GM12878 (cell line): ENCODE data around the gene FKBP15. TPM values are rescaled to one million over a fixed set of nuclear protein-coding genes. Genes with fewer than 3 reads are reported as not detected.

ENCODE experiments used
- ATAC-seq: fragments of 200-7000 bp; cut with Tn5 transposase; 3 replicates; pipeline ENCODE4 v1.9.1; 2020; ENCODE audit warnings: mild to moderate bottlenecking, moderate library complexity
- BruUV-seq: library from RNA; stranded (reverse); fragments of 400-500 nt; replicated peaks from 2 replicates; lab custom pipeline; 2021; lab: Mats Ljungman, UMichigan
- CTCF ChIA-PET: fragments of 300-600 bp; sonication (Branson Sonifier 250); formaldehyde crosslinking; extraction: SDS; loops from one replicate; lab custom pipeline; 2021; ENCODE audit warnings: inconsistent platforms; lab: Yijun Ruan, JAX
- POLR2A ChIA-PET: fragments of 350-600 bp; formaldehyde crosslinking; extraction: SDS; loops from one replicate; lab custom pipeline; 2021; ENCODE audit warnings: inconsistent platforms; lab: Charles Lee
- RAD21 ChIA-PET: fragments of 300-600 bp; sonication (Branson Sonifier 250); formaldehyde crosslinking; loops from one replicate; lab custom pipeline; 2023; ENCODE audit warnings: antibody characterized with exemption; ENCODE audit not compliant: unreplicated experiment; lab: Charles Lee
- SMC1A ChIA-PET: fragments of 300-600 bp; sonication (Branson Sonifier 250); formaldehyde crosslinking; loops from one replicate; lab custom pipeline; 2023; ENCODE audit not compliant: unreplicated experiment, uncharacterized antibody; lab: Charles Lee
- DNase-seq: peaks from one replicate; pipeline ENCODE4 v3.0.0-alpha.2; 2011; ENCODE audit warnings: low read depth, low spot score
- FAIRE-seq: peaks from 3 replicates; lab custom pipeline; 2011; peaks lifted over from hg19 to GRCh38; lab: Jason Lieb, UNC
- H2AFZ ChIP-seq: 2 replicates; pipeline ENCODE4 v1.6.0; 2011; ENCODE audit warnings: low read depth, low read length, control low read depth; ENCODE audit not compliant: control insufficient read depth
- H3K27ac ChIP-seq: 2 replicates; pipeline ENCODE4 v1.5.1; 2011; ENCODE audit warnings: control low read depth; ENCODE audit not compliant: control insufficient read depth, insufficient read depth
- H3K27me3 ChIP-seq, 2 experiments: replicated peaks in 1 of 2; 2 replicates each; pipeline versions ENCODE4 v1.6.0 to v1.6.1; 2011; ENCODE audit warnings: low read length in 1 of 2; ENCODE audit not compliant: control insufficient read depth in 2 of 2, insufficient read depth in 2 of 2
- H3K36me3 ChIP-seq, 2 experiments: 2 replicates each; pipeline ENCODE4 v1.5.1; 2011; ENCODE audit warnings: low read length in 1 of 2; ENCODE audit not compliant: control insufficient read depth in 2 of 2, insufficient read depth in 2 of 2
- H3K4me1 ChIP-seq: 2 replicates; pipeline ENCODE4 v1.6.1; 2011; ENCODE audit warnings: mild to moderate bottlenecking, low read length, moderate library complexity, mixed read lengths; ENCODE audit not compliant: control insufficient read depth, insufficient read depth
- H3K4me2 ChIP-seq: 2 replicates; pipeline ENCODE4 v1.6.0; 2011; ENCODE audit warnings: control low read depth; ENCODE audit not compliant: control insufficient read depth, insufficient read depth
- H3K4me3 ChIP-seq: fragments of 200-600 bp; sonication (generic); 2 replicates; pipeline ENCODE4 v1.5.1; 2016
- H3K79me2 ChIP-seq: 2 replicates; pipeline ENCODE4 v1.6.0; 2011; ENCODE audit warnings: low read length; ENCODE audit not compliant: control insufficient read depth, insufficient read depth
- H3K9ac ChIP-seq: 2 replicates; pipeline ENCODE4 v1.8.0; 2011; ENCODE audit warnings: low read length, control low read depth, mixed read lengths; ENCODE audit not compliant: control insufficient read depth, insufficient read depth
- H3K9me3 ChIP-seq: replicated peaks from 3 replicates; pipeline ENCODE4 v1.5.1; 2011; ENCODE audit warnings: mild to moderate bottlenecking, low read length; ENCODE audit not compliant: control insufficient read depth, insufficient read depth
- H4K20me1 ChIP-seq: 2 replicates; pipeline ENCODE4 v1.6.0; 2011; ENCODE audit not compliant: control insufficient read depth, insufficient read depth
- CHD1 ChIP-seq: IDR thresholded peaks from 2 replicates; pipeline ENCODE4 v1.6.1; 2012; ENCODE audit warnings: low read depth, low read length, improper control_type of control experiment
- CHD2 ChIP-seq: IDR thresholded peaks from 2 replicates; pipeline ENCODE4 v1.6.1; 2011; ENCODE audit warnings: low read depth, low read length, improper control_type of control experiment, borderline replicate concordance
- EZH2 ChIP-seq: IDR thresholded peaks from 2 replicates; pipeline ENCODE4 v1.6.1; 2012; ENCODE audit warnings: low read depth, mild to moderate bottlenecking, control low read depth, inconsistent platforms, low read length, borderline replicate concordance; ENCODE audit not compliant: control insufficient read depth
- NFIC ChIP-seq: IDR thresholded peaks from 2 replicates; pipeline ENCODE4 v1.6.1; 2012; ENCODE audit warnings: low read depth, mild to moderate bottlenecking, inconsistent platforms, low read length, moderate library complexity
- NR2C2 ChIP-seq: IDR thresholded peaks from 2 replicates; pipeline ENCODE4 v1.6.1; 2011; ENCODE audit warnings: borderline replicate concordance, low read depth; ENCODE audit not compliant: control insufficient read depth, insufficient read length
- POU2F2 ChIP-seq: IDR thresholded peaks from 3 replicates; pipeline ENCODE4 v1.6.1; 2011; ENCODE audit warnings: low read depth, mild to moderate bottlenecking, low read length, borderline replicate concordance
- RUNX3 ChIP-seq: IDR thresholded peaks from 2 replicates; pipeline ENCODE4 v1.6.1; 2012; ENCODE audit warnings: low read length, inconsistent platforms
- SIN3A ChIP-seq: IDR thresholded peaks from 2 replicates; pipeline ENCODE4 v1.6.1; 2012; ENCODE audit warnings: low read depth, low read length, improper control_type of control experiment
- SUPT20H ChIP-seq: IDR thresholded peaks from 2 replicates; pipeline ENCODE4 v1.6.1; 2011; ENCODE audit warnings: low read depth, mild to moderate bottlenecking, low read length, moderate library complexity, borderline replicate concordance; ENCODE audit not compliant: control insufficient read depth
- TCF3 ChIP-seq: IDR thresholded peaks from 2 replicates; pipeline ENCODE4 v1.6.1; 2012; ENCODE audit warnings: low read depth, mild to moderate bottlenecking, low read length, borderline replicate concordance; ENCODE audit not compliant: insufficient read depth
- WRNIP1 ChIP-seq: IDR thresholded peaks from 2 replicates; pipeline ENCODE4 v1.6.1; 2011; ENCODE audit warnings: low read depth, low read length, improper control_type of control experiment, borderline replicate concordance
- ZNF207 ChIP-seq: fragments of 450-650 bp; IDR thresholded peaks from 2 replicates; pipeline ENCODE4 v1.6.1; 2014; ENCODE audit warnings: antibody characterized with exemption, mild to moderate bottlenecking, borderline replicate concordance
- ZNF384 ChIP-seq: IDR thresholded peaks from 2 replicates; pipeline ENCODE4 v1.6.1; 2012; ENCODE audit warnings: low read depth, mild to moderate bottlenecking, low read length, improper control_type of control experiment, borderline replicate concordance
- WGBS: methylation state at CpG from one replicate; pipeline ENCODE4 v1.1.6; 2016; ENCODE audit warnings: low lambda C conversion rate; ENCODE audit not compliant: insufficient replicate concordance, insufficient coverage; ENCODE audit errors: missing lambda C conversion rate; 5-methylcytosine and 5-hydroxymethylcytosine counted together
- in situ Hi-C: fragments of 300-500 bp; cut with MboI; formaldehyde crosslinking; loops from 9 replicates; pipeline ENCODE4 v1.14.3; 2018; ENCODE audit warnings: mixed read lengths
- intact Hi-C: fragments of 100-400 bp; cut with micrococcal nuclease; formaldehyde crosslinking; loops from one replicate; pipeline ENCODE4 v1.14.2; 2022; ENCODE audit not compliant: unreplicated experiment
- polyA plus RNA-seq, 11 experiments: library from polyadenylated mRNA; depleted of rRNA in 4 of 11; unstranded in 6 of 11; stranded (reverse) in 5 of 11; fragments of >200 nt; fragmentation: Nextera tagmentation in 4 of 11; fragmentation: Illumina TruSeq in 1 of 11; extraction: Ambion mirVana in 4 of 11; extraction: Trizol in 1 of 11; gene quantifications; 1 replicate in 1 of 11; 2 replicates in 10 of 11; pipeline versions ENCODE4 v1.2.1 to v1.2.3, GENCODE V29; 2011 to 2016; ENCODE audit warnings: inconsistent platforms in 2 of 11, missing spikeins in 2 of 11, low read depth in 1 of 11
- total RNA-seq, 4 experiments: library from RNA; depleted of rRNA in 3 of 4; stranded (reverse); fragments of >200 nt in 3 of 4; fragmentation: Illumina TruSeq in 1 of 4; extraction: Trizol in 1 of 4; gene quantifications; 2 replicates each; pipeline versions ENCODE4 v1.2.1 to v1.2.3, GENCODE V29; 2013 to 2021
- TF ChIP-seq, protein P1 (sequence below): fragments of 450-650 bp; IDR thresholded peaks from 2 replicates; pipeline ENCODE4 v1.6.1; 2017; ENCODE audit warnings: mild to moderate bottlenecking, low read depth, inconsistent platforms; ENCODE audit not compliant: poor library complexity, severe bottlenecking
- TF ChIP-seq, protein P2 (sequence below): fragments of 450-650 bp; IDR thresholded peaks from 2 replicates; pipeline ENCODE4 v1.6.1; 2017; ENCODE audit warnings: mild to moderate bottlenecking

FKBP15 gene
- total and polyA plus RNA-seq, 10 of the 15 experiments (the other 5 are each of a cell fraction or from before 2014, with no cell fraction given): 5.0 to 53.4 (median 21.2) TPM

DNA sequence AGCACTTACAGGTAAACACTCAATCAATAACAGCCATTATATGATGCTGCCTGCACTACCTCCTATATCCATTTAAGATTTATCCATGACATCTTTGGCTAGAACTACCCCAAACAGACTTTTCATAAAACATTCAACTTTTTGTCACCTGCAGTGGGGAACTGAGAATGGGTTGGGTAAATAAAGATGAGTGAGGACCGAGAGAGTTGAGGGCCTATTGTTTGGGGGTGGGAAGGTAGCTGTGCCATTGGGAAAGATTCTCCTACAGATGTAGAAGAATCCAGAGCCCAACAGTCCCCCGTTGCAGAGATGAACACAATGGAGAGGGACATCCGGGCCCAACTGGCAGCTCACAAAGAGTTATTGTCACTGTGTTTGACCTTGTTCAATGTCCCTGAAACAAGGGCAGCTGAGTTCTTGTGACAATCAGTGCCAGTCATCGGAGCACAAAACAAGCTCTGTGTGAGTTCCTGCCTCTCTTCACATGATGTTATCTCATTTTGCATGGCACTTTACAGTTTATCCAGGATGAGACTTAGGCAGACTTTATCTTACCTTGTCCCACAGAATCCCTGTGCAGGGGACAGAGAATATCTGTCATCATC lies 81.8 kb downstream of the FKBP15 start:
- Histone ChIP-seq H3K4me1 (no peaks in the 10 kb centered on the region), H3K4me2 (no peak overlapping the region), H3K79me2 (no peaks in the 10 kb centered on the region), H3K36me3 (no peaks in the 10 kb centered on the region), H3K9me3 (no peaks in the 10 kb centered on the region), H4K20me1 (no peaks in the 10 kb centered on the region), H3K27ac (no peak overlapping the region), H3K27me3 (no peaks in the 10 kb centered on the region; a peak in 1 of 4 replicates), H3K9ac (no peak overlapping the region), H2AFZ (no peak overlapping the region), H3K4me3 (no peak overlapping the region)
- no peak for TF ChIP-seq CHD2
- TF ChIP-seq ZNF207: no peak
- no peak for TF ChIP-seq NFIC
- TF ChIP-seq NR2C2: no peak
- no peak for TF ChIP-seq CHD1
- TF ChIP-seq ZNF384: no peak
- TF ChIP-seq WRNIP1: no peak
- TF ChIP-seq POU2F2: no peak
- TF ChIP-seq SIN3A: no peak
- TF ChIP-seq, protein P1, sequence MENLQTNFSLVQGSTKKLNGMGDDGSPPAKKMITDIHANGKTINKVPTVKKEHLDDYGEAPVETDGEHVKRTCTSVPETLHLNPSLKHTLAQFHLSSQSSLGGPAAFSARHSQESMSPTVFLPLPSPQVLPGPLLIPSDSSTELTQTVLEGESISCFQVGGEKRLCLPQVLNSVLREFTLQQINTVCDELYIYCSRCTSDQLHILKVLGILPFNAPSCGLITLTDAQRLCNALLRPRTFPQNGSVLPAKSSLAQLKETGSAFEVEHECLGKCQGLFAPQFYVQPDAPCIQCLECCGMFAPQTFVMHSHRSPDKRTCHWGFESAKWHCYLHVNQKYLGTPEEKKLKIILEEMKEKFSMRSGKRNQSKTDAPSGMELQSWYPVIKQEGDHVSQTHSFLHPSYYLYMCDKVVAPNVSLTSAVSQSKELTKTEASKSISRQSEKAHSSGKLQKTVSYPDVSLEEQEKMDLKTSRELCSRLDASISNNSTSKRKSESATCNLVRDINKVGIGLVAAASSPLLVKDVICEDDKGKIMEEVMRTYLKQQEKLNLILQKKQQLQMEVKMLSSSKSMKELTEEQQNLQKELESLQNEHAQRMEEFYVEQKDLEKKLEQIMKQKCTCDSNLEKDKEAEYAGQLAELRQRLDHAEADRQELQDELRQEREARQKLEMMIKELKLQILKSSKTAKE: no peak
- TF ChIP-seq SUPT20H: no peak
- TF ChIP-seq RUNX3: no peak
- no peak for TF ChIP-seq TCF3
- no peak for TF ChIP-seq EZH2
- TF ChIP-seq, protein P2, sequence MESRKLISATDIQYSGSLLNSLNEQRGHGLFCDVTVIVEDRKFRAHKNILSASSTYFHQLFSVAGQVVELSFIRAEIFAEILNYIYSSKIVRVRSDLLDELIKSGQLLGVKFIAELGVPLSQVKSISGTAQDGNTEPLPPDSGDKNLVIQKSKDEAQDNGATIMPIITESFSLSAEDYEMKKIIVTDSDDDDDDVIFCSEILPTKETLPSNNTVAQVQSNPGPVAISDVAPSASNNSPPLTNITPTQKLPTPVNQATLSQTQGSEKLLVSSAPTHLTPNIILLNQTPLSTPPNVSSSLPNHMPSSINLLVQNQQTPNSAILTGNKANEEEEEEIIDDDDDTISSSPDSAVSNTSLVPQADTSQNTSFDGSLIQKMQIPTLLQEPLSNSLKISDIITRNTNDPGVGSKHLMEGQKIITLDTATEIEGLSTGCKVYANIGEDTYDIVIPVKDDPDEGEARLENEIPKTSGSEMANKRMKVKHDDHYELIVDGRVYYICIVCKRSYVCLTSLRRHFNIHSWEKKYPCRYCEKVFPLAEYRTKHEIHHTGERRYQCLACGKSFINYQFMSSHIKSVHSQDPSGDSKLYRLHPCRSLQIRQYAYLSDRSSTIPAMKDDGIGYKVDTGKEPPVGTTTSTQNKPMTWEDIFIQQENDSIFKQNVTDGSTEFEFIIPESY: no peak
- 35% methylated on average over 4 of the region's 4 CpGs for WGBS
- no peak for DNase-seq
- ChIA-PET CTCF (no interaction called here), SMC1A (no interaction called here), RAD21 (no interaction called here), POLR2A (no interaction called here)
- no peak for ATAC-seq
- BruUV-seq: no TSS peak
- intact Hi-C loops: no loop called here
- in situ Hi-C loops: no loop called here
- no peak for FAIRE-seq
